Tibial artery (tissue), 4 donors: ENCODE measurements around the gene SPTB.
A peak's percentile ranks its signal among the peaks of the same experiment; 100 is the strongest.

ENCODE experiments used
- DNase-seq, 2 donors: peaks; one replicate each; pipeline ENCODE4 v3.0.0-alpha.2; 2019
- H3K27ac ChIP-seq, 2 donors: fragments of 200-600 bp; sonication (generic) in 1 of 2; 1 replicate in 1 of 2; 2 replicates in 1 of 2; pipeline ENCODE4 v1.5.1; 2018 to 2019; ENCODE audit warnings: mild to moderate bottlenecking in 1 of 2
- H3K27me3 ChIP-seq, 2 donors: fragments of 200-600 bp; sonication (generic) in 1 of 2; one replicate each; pipeline versions ENCODE4 v1.5.1 to v1.6.0; 2016 to 2019
- H3K36me3 ChIP-seq, 3 donors: fragments of 200-600 bp; sonication (generic) in 2 of 3; one replicate each; pipeline ENCODE4 v1.5.1; 2016 to 2019; ENCODE audit warnings: mild to moderate bottlenecking in 2 of 3
- H3K4me1 ChIP-seq, 4 donors: fragments of 200-600 bp; sonication (generic) in 2 of 4; 1 replicate in 3 of 4; 2 replicates in 1 of 4; pipeline ENCODE4 v1.5.1; 2016 to 2019
- H3K4me3 ChIP-seq, 2 donors: fragments of 200-600 bp; sonication (generic) in 1 of 2; 1 replicate in 1 of 2; 2 replicates in 1 of 2; pipeline ENCODE4 v1.5.1; 2018 to 2019; ENCODE audit warnings: mild to moderate bottlenecking in 2 of 2
- H3K9me3 ChIP-seq, 3 donors: fragments of 200-600 bp; sonication (generic) in 1 of 3; one replicate each; pipeline ENCODE4 v1.5.1; 2016 to 2019
- intact Hi-C: fragments of 100-400 bp; cut with DNase I; formaldehyde crosslinking; loops from one replicate; pipeline ENCODE4 v1.15.0; 2023; ENCODE audit warnings: low total_unique reads
- TF ChIP-seq, protein P1 (sequence below), 2 experiments: fragments of 200-600 bp in 1 of 2; fragments of 450-650 bp in 1 of 2; IDR thresholded peaks; one replicate each; pipeline ENCODE4 v1.5.1; 2017 to 2019; ENCODE audit warnings: antibody characterized with exemption in 2 of 2, mild to moderate bottlenecking in 1 of 2, moderate library complexity in 1 of 2

Gene SPTB

DNA sequence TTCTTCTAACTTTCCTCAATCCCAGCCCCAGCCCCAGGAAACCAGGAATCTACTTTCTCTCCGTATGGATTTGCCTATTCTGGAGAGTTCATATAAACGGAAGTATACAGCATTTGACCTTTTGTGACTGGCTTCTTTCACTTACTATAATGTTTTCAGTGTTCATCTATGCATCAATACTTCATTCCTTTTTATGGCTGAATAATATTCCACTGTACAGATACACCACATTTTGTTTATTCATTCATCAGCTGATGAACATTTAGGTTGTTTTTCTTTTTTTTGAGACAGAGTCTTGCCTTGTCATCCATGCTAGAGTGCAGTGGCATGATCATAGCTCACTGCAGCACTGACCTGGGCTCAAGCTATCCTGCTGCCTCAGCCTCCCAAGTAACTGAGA, 179.4 kb downstream of the SPTB start:
- no peaks in the 10 kb centered on the region for H3K36me3 ChIP-seq
- DNase-seq: peak in 1 of 2 donors; percentile 3
- H3K4me3 ChIP-seq: no peak overlapping the region
- H3K9me3 ChIP-seq: no peaks in the 10 kb centered on the region
- TF ChIP-seq, protein P1, sequence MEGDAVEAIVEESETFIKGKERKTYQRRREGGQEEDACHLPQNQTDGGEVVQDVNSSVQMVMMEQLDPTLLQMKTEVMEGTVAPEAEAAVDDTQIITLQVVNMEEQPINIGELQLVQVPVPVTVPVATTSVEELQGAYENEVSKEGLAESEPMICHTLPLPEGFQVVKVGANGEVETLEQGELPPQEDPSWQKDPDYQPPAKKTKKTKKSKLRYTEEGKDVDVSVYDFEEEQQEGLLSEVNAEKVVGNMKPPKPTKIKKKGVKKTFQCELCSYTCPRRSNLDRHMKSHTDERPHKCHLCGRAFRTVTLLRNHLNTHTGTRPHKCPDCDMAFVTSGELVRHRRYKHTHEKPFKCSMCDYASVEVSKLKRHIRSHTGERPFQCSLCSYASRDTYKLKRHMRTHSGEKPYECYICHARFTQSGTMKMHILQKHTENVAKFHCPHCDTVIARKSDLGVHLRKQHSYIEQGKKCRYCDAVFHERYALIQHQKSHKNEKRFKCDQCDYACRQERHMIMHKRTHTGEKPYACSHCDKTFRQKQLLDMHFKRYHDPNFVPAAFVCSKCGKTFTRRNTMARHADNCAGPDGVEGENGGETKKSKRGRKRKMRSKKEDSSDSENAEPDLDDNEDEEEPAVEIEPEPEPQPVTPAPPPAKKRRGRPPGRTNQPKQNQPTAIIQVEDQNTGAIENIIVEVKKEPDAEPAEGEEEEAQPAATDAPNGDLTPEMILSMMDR (IDR thresholded peaks at IDR 0.05): no peak
- H3K27me3 ChIP-seq: no peaks in the 10 kb centered on the region
- peaks cover 0 to 53% (median 11%) of the 10 kb centered on the region in 4 donors for H3K4me1 ChIP-seq
- peak overlapping the region in 1 of 2 donors; percentile 7 for H3K27ac ChIP-seq
- intact Hi-C loops: no loop called here

DNA sequence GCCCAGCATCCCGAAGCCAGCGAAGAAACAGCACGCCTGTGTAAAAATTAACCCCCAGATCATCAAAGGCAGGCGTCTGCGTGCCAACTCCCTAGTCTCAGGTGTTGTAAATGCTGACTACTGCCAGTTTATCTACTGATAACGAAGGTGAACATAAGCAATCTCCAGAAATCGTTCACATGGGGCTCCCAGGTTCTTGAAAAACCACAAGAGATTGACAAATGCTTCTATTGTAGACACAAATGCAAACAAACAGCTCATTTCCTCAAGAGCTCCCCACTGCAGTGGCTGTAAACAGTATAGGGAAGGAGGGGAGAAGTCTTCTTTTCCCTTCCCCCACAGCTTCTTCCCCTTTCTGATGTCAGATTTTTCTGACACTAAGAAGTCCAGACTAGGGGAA, 180.8 kb downstream of the SPTB start:
- H3K4me1 ChIP-seq: peaks cover 0 to 66% (median 20%) of the 10 kb centered on the region in 4 donors
- TF ChIP-seq, protein P1 (IDR thresholded peaks at IDR 0.05): no peak
- intact Hi-C loops: no loop called here
- DNase-seq: peak; percentile 18 to 39
- H3K27me3 ChIP-seq: no peaks in the 10 kb centered on the region
- peak overlapping the region; percentile 90 to 93 for H3K27ac ChIP-seq
- H3K36me3 ChIP-seq: no peaks in the 10 kb centered on the region
- no peak overlapping the region for H3K4me3 ChIP-seq
- no peaks in the 10 kb centered on the region for H3K9me3 ChIP-seq

DNA sequence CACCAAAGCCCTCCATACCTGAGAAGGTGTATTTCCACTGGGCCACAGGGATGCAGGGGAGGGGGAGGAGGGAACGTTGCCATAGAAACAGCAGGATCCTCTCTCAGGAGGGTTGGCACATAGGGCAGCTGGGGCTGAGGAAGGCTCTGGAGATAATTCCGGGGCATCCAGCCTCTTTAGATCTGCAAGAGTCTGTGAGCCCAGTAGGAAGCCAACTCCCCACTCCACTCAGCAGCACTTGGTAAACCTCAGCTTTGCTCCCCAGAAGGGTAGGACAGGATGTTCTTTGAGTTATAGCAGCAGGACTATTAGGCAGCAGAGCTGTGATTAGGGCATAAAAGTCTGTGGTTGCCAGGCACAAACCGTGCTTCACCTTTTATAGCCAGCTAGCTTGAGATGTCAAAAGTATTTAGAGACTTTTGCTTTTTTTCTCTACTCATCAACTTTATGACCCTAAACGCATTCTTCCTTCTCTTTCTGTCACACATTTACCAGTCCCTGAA, 183.3 kb downstream of the SPTB start:
- peak; percentile 32 to 84 for DNase-seq
- TF ChIP-seq, protein P1 (IDR thresholded peaks at IDR 0.05): no peak
- Histone ChIP-seq H3K27me3 (no peaks in the 10 kb centered on the region), H3K36me3 (no peaks in the 10 kb centered on the region), H3K27ac (peak overlapping the region; percentile 90 to 93), H3K4me1 (peaks cover 0 to 65% (median 23%) of the 10 kb centered on the region in 4 donors), H3K4me3 (peak overlapping the region; percentile 40 to 44), H3K9me3 (no peaks in the 10 kb centered on the region)
- intact Hi-C loops: no loop called here
